Endodermal cell (in vitro differentiated cells): ENCODE data around the gene TRIM9. TPM values are rescaled to one million over a fixed set of nuclear protein-coding genes. Genes with fewer than 3 reads are reported as not detected.

Experiments
- DNase-seq: peaks from one replicate; pipeline ENCODE4 v3.0.0-alpha.2; 2017
- H3K27ac ChIP-seq: 2 replicates; pipeline ENCODE4 v1.5.1; 2013; ENCODE audit warnings: mild to moderate bottlenecking, low read depth, low read length, moderate library complexity
- H3K27me3 ChIP-seq: 2 replicates; pipeline ENCODE4 v1.6.1; 2013; ENCODE audit warnings: mild to moderate bottlenecking, low read length, moderate library complexity; ENCODE audit not compliant: insufficient read depth, control insufficient read depth, poor library complexity, severe bottlenecking
- H3K36me3 ChIP-seq: 2 replicates; pipeline ENCODE4 v1.7.0; 2013; ENCODE audit warnings: mild to moderate bottlenecking, low read length, moderate library complexity; ENCODE audit not compliant: control insufficient read depth, insufficient read depth
- H3K4me1 ChIP-seq: one replicate; pipeline ENCODE4 v1.7.0; 2013; ENCODE audit warnings: low read length; ENCODE audit not compliant: control insufficient read depth, insufficient read depth
- H3K4me3 ChIP-seq: 2 replicates; pipeline ENCODE4 v1.5.1; 2013; ENCODE audit warnings: mild to moderate bottlenecking, low read length, moderate library complexity
- H3K9ac ChIP-seq: 2 replicates; pipeline ENCODE4 v1.6.1; 2013; ENCODE audit warnings: mild to moderate bottlenecking, low read length, moderate library complexity; ENCODE audit not compliant: poor library complexity, severe bottlenecking; ENCODE audit errors: extremely low read depth
- H3K9me3 ChIP-seq: 2 replicates; pipeline ENCODE4 v1.6.1; 2013; ENCODE audit warnings: mild to moderate bottlenecking, low read length, moderate library complexity; ENCODE audit not compliant: control insufficient read depth
- H3K27ac Mint-ChIP-seq: 2 replicates; pipeline ENCODE4 v1.8.0; 2020; ENCODE audit warnings: mixed read lengths
- H3K27me3 Mint-ChIP-seq: 2 replicates; pipeline ENCODE4 v1.8.0; 2021; ENCODE audit warnings: mild to moderate bottlenecking, mixed read lengths; ENCODE audit not compliant: insufficient read depth
- H3K36me3 Mint-ChIP-seq: 2 replicates; pipeline ENCODE4 v1.8.0; 2020; ENCODE audit warnings: low read depth, mixed read lengths
- H3K4me1 Mint-ChIP-seq: 2 replicates; pipeline ENCODE4 v1.8.0; 2020; ENCODE audit warnings: mixed read lengths
- H3K4me3 Mint-ChIP-seq: 2 replicates; pipeline ENCODE4 v1.8.0; 2020; ENCODE audit warnings: mild to moderate bottlenecking, moderate library complexity, mixed read lengths
- H3K9me3 Mint-ChIP-seq: 2 replicates; pipeline ENCODE4 v1.8.0; 2020; ENCODE audit warnings: mild to moderate bottlenecking, mixed read lengths
- WGBS, 2 experiments: methylation state at CpG; one replicate each; pipeline versions ENCODE4 v1.1.5 to v1.1.7; 2013; ENCODE audit warnings: missing lambda C conversion rate in 2 of 2, mixed read lengths in 1 of 2; ENCODE audit not compliant: insufficient coverage in 1 of 2, insufficient read length in 1 of 2; 5-methylcytosine and 5-hydroxymethylcytosine counted together
- total RNA-seq, 2 donors: library from RNA; stranded (reverse); fragmentation: NEBNext Ultra II Directional in 1 of 2; extraction: Animal tissue kit (Norgen Biotek cat#: 25700) in 1 of 2; gene quantifications; 2 replicates in 1 of 2; 3 replicates in 1 of 2; pipeline ENCODE4 v1.2.1, GENCODE V29; 2021
- TF ChIP-seq, protein P1 (sequence below): fragments of 200-600 bp; sonication (generic); conservative IDR thresholded peaks from 2 replicates; pipeline ENCODE4 v1.5.0; 2021; ENCODE audit warnings: antibody characterized with exemption, mild to moderate bottlenecking

Gene TRIM9
- total RNA-seq, 2 donors from 2014 or later = 0.81 to 0.82 TPM

- no peaks in the 10 kb centered on the region for H3K4me1 Mint-ChIP-seq
- H3K27me3 Mint-ChIP-seq = peaks cover 19% of the 10 kb centered on the region
- H3K9me3 Mint-ChIP-seq = no peaks in the 10 kb centered on the region
- Histone ChIP-seq H3K36me3 (no peaks in the 10 kb centered on the region), H3K27me3 (peaks cover 14% of the 10 kb centered on the region), H3K4me3 (no peak overlapping the region), H3K9me3 (no peaks in the 10 kb centered on the region), H3K4me1 (no peaks in the 10 kb centered on the region), H3K9ac (no peak overlapping the region), H3K27ac (no peak overlapping the region)
- DNase-seq = no peak
- no peak overlapping the region for H3K4me3 Mint-ChIP-seq
- TF ChIP-seq, protein P1, sequence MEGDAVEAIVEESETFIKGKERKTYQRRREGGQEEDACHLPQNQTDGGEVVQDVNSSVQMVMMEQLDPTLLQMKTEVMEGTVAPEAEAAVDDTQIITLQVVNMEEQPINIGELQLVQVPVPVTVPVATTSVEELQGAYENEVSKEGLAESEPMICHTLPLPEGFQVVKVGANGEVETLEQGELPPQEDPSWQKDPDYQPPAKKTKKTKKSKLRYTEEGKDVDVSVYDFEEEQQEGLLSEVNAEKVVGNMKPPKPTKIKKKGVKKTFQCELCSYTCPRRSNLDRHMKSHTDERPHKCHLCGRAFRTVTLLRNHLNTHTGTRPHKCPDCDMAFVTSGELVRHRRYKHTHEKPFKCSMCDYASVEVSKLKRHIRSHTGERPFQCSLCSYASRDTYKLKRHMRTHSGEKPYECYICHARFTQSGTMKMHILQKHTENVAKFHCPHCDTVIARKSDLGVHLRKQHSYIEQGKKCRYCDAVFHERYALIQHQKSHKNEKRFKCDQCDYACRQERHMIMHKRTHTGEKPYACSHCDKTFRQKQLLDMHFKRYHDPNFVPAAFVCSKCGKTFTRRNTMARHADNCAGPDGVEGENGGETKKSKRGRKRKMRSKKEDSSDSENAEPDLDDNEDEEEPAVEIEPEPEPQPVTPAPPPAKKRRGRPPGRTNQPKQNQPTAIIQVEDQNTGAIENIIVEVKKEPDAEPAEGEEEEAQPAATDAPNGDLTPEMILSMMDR = no peak
- no peaks in the 10 kb centered on the region for H3K36me3 Mint-ChIP-seq
- H3K27ac Mint-ChIP-seq = no peak overlapping the region
- WGBS, 2 experiments = 89 to 100% methylated on average over 1 to 3 of the region's 3 CpGs
Measured at GRCh38 chr14:51087031-51087441, 7.9 kb downstream of the TRIM9 start.

DNA sequence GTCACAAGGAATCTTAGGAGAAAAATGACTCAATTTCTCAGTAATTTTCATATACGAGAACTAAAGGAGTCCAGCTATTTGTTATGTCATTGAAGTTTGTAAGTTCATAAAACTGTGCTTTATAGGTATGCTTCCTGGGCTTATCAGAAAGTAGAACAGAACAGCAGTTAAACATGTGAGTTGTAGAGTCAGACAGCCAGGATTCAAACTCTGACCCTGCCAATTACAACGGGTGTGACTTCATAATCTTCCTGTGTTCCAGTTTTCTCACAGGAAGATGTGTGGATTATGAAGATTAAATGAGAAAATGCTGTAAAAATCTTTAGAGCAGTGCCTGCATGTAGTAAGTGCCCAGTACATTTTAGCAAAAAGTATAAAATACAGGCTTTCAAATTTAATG, 8.9 kb downstream of the TRIM9 start:
- Histone ChIP-seq H3K4me3 (no peak overlapping the region), H3K36me3 (no peaks in the 10 kb centered on the region), H3K27me3 (peaks cover 5% of the 10 kb centered on the region), H3K9me3 (no peaks in the 10 kb centered on the region), H3K27ac (no peak overlapping the region), H3K4me1 (no peaks in the 10 kb centered on the region), H3K9ac (no peak overlapping the region)
- H3K9me3 Mint-ChIP-seq = no peaks in the 10 kb centered on the region
- H3K27me3 Mint-ChIP-seq = peaks cover 19% of the 10 kb centered on the region
- no peaks in the 10 kb centered on the region for H3K4me1 Mint-ChIP-seq
- TF ChIP-seq, protein P1 = no peak
- no peak overlapping the region for H3K27ac Mint-ChIP-seq
- H3K4me3 Mint-ChIP-seq = no peak overlapping the region
- 86 to 90% methylated on average over 2 of the region's 2 CpGs for WGBS, 2 experiments
- DNase-seq = no peak
- no peaks in the 10 kb centered on the region for H3K36me3 Mint-ChIP-seq

DNA sequence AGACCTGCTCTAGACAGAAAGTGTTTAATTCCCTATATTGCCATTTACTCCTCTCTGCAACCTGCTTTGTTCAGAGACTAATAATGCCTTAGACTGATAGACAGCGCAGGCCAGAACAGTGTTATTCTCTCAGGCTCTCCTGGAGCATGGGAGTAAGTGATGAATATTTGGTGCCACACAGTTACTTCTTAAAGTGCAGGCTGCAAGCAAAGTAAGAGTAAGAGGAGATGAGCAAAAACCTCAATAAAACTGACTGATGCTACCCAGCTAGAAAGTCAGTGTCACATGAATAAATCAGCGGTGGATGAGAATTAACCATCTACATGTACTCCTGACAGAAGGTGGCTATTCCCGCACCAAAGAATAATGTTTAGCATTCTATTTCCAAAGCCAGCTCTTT, 9.9 kb downstream of the TRIM9 start:
- Mint-ChIP-seq H3K27me3 (peaks cover 22% of the 10 kb centered on the region), H3K4me3 (no peak overlapping the region), H3K36me3 (no peaks in the 10 kb centered on the region), H3K27ac (no peak overlapping the region), H3K9me3 (no peaks in the 10 kb centered on the region), H3K4me1 (no peaks in the 10 kb centered on the region)
- Histone ChIP-seq H3K27me3 (peaks cover 8% of the 10 kb centered on the region), H3K36me3 (no peaks in the 10 kb centered on the region), H3K9ac (no peak overlapping the region), H3K9me3 (no peaks in the 10 kb centered on the region), H3K4me1 (no peaks in the 10 kb centered on the region), H3K27ac (no peak overlapping the region), H3K4me3 (no peak overlapping the region)
- TF ChIP-seq, protein P1 = no peak
- DNase-seq = no peak
- 83 to 96% methylated on average over 2 to 3 of the region's 3 CpGs for WGBS, 2 experiments
